Esophagus muscularis mucosa (tissue), 4 donors: ENCODE data around the gene HLCS. TPM values are rescaled to one million over a fixed set of nuclear protein-coding genes. Genes with fewer than 3 reads are reported as not detected.

Source experiments
- DNase-seq: peaks from one replicate; pipeline ENCODE4 v3.0.0-alpha.2; 2017; ENCODE audit errors: extremely low spot score
- H3K27ac ChIP-seq, 4 donors: fragments of 200-600 bp; sonication (generic); replicated peaks in 1 of 4; 1 replicate in 3 of 4; 2 replicates in 1 of 4; pipeline ENCODE4 v1.5.1; 2016 to 2019; ENCODE audit warnings: mild to moderate bottlenecking in 1 of 4
- H3K27me3 ChIP-seq, 4 donors: fragments of 200-600 bp; sonication (generic); one replicate each; pipeline versions ENCODE4 v1.5.1 to v1.6.0; 2016 to 2019
- H3K36me3 ChIP-seq, 4 donors: fragments of 200-600 bp; sonication (generic); one replicate each; pipeline ENCODE4 v1.5.1; 2016 to 2019
- H3K4me1 ChIP-seq, 4 donors: fragments of 200-600 bp; sonication (generic); one replicate each; pipeline ENCODE4 v1.5.1; 2016 to 2019
- H3K4me3 ChIP-seq, 4 donors: fragments of 200-600 bp; sonication (generic); 1 replicate in 2 of 4; 2 replicates in 2 of 4; pipeline ENCODE4 v1.5.1; 2016 to 2019; ENCODE audit warnings: mild to moderate bottlenecking in 4 of 4, moderate library complexity in 1 of 4
- H3K9me3 ChIP-seq, 4 donors: fragments of 200-600 bp; sonication (generic); 1 replicate in 3 of 4; 2 replicates in 1 of 4; pipeline ENCODE4 v1.5.1; 2016 to 2019
- EP300 ChIP-seq: sonication (generic); formaldehyde crosslinking; IDR thresholded peaks from one replicate; pipeline ENCODE4 v1.6.1; 2017; ENCODE audit warnings: antibody characterized with exemption
- POLR2A ChIP-seq: fragments of 450-650 bp; IDR thresholded peaks from one replicate; pipeline ENCODE4 v1.6.1; 2017; ENCODE audit warnings: antibody characterized with exemption, moderate library complexity, mild to moderate bottlenecking, low read depth
- POLR2AphosphoS5 ChIP-seq, 2 donors: sonication (generic); formaldehyde crosslinking; IDR thresholded peaks; one replicate each; pipeline ENCODE4 v1.6.1; 2017; ENCODE audit warnings: antibody characterized with exemption in 2 of 2
- WGBS: methylation state at CpG from one replicate; pipeline ENCODE4 v1.1.5; 2018; 5-methylcytosine and 5-hydroxymethylcytosine counted together
- intact Hi-C: fragments of 100-400 bp; cut with DNase I; formaldehyde crosslinking; loops from one replicate; pipeline ENCODE4 v1.15.1; 2023
- total RNA-seq, 4 donors: library from RNA; depleted of rRNA; stranded (reverse); fragments of >200 nt; gene quantifications; one replicate each; pipeline versions ENCODE4 v1.1.0 to v1.2.1, GENCODE V29; 2016
- TF ChIP-seq, protein P1 (sequence below), 3 experiments: fragments of 200-600 bp in 2 of 3; fragments of 450-650 bp in 1 of 3; sonication (generic) in 2 of 3; IDR thresholded peaks; one replicate each; pipeline ENCODE4 v1.5.1; 2017 to 2019; ENCODE audit warnings: antibody characterized with exemption in 3 of 3, mild to moderate bottlenecking in 2 of 3, moderate library complexity in 1 of 3

HLCS gene
- total RNA-seq, 4 donors from 2014 or later, result 15.9 to 25.3 (median 22.0) TPM

DNA sequence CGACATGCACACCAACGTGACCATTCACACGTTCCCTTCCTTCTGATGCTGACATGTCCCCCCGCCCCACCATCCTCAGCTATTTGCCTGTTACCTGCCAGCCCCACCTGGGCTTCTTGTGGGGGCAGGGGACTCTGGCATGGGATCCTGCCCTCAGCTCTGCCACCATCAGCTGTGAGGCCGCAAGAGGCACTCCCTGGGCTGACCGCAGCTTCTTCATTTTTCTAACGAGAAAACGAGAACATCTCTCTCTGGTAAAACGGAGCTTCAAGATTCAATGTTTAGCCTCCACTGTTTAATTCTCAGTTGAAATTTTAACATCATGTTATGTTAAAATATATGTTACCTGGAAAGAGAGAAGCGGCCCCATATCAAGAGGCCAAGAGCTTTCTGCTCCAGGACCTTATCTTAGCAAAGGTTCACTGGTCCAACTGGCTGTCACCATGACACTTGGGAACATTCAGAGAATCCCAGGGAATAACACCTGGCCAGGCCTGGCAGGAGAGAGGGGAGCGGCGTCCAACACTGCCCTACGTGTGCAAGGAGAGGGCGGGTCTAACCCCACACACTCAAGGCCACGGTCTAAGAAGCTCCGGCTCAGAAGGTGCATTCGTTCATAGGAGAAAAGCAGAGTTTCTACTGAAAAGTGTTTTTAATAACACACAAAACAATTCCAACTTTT is 51.3 kb downstream of the HLCS start:
- intact Hi-C loops, result no loop called here

DNA sequence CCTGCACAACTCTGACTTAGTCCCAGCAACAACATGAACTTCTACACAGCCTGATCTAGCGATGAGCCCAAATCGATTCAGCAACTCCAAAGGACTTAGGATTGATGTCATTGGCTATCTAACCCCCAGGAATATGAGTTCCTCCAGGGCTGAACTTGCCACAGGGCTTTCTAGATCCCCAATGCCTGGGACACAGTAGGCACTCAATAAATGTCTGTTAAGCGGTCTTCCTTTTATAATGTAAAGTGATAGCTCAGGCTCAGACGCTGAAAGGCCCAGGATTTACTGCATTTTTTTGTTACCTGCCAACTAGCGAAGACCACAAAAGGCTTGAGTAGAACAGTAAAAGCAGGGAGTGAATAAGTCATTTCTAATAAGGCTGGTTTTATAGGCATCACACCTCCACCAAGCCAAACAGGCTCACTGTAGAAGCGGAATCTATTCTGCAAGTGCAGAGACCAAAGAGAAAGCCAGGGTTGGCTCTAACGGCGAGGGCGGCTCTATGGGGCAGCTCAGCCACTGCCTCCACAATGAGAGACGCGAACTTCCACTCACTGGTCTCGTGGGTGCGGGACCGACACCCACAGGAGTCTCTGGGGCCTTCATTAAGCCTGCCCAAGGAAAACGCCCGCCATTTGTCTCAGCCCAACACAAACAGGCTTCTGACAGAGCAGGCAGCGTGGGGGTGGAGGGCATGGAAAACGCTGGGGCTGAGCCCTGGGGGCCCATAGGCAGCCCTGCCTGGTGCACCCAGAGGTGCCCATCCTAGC is 52.0 kb downstream of the HLCS start:
- TF ChIP-seq, protein P1, sequence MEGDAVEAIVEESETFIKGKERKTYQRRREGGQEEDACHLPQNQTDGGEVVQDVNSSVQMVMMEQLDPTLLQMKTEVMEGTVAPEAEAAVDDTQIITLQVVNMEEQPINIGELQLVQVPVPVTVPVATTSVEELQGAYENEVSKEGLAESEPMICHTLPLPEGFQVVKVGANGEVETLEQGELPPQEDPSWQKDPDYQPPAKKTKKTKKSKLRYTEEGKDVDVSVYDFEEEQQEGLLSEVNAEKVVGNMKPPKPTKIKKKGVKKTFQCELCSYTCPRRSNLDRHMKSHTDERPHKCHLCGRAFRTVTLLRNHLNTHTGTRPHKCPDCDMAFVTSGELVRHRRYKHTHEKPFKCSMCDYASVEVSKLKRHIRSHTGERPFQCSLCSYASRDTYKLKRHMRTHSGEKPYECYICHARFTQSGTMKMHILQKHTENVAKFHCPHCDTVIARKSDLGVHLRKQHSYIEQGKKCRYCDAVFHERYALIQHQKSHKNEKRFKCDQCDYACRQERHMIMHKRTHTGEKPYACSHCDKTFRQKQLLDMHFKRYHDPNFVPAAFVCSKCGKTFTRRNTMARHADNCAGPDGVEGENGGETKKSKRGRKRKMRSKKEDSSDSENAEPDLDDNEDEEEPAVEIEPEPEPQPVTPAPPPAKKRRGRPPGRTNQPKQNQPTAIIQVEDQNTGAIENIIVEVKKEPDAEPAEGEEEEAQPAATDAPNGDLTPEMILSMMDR (IDR thresholded peaks at IDR 0.05), result no peak
- no peak for TF ChIP-seq EP300
- H3K36me3 ChIP-seq, result peaks cover 0 to 4% (median 0%) of the 10 kb centered on the region in 4 donors
- 95% methylated on average over 11 of the region's 18 CpGs for WGBS
- H3K4me3 ChIP-seq, result no peak overlapping the region
- no peak overlapping the region for H3K27ac ChIP-seq
- DNase-seq, result no peak
- H3K4me1 ChIP-seq, result peaks cover 7 to 22% (median 18%) of the 10 kb centered on the region in 4 donors
- no peaks in the 10 kb centered on the region for H3K27me3 ChIP-seq
- intact Hi-C loops, result no loop called here
- H3K9me3 ChIP-seq, result no peaks in the 10 kb centered on the region

More for the DNA sequence above, 51.3 kb downstream of the HLCS start:
- TF ChIP-seq POLR2A (no peak), EP300 (no peak), POLR2AphosphoS5 (IDR thresholded peaks at IDR 0.05) (no peak)
- TF ChIP-seq, protein P1 (IDR thresholded peaks at IDR 0.05), result no peak
- Histone ChIP-seq H3K27me3 (no peaks in the 10 kb centered on the region), H3K9me3 (no peaks in the 10 kb centered on the region), H3K4me1 (peaks cover 7 to 22% (median 18%) of the 10 kb centered on the region in 4 donors), H3K4me3 (no peak overlapping the region), H3K36me3 (peaks cover 0 to 4% (median 0%) of the 10 kb centered on the region in 4 donors), H3K27ac (no peak overlapping the region)
- DNase-seq, result no peak
- 95% methylated on average over 17 of the region's 17 CpGs for WGBS

DNA sequence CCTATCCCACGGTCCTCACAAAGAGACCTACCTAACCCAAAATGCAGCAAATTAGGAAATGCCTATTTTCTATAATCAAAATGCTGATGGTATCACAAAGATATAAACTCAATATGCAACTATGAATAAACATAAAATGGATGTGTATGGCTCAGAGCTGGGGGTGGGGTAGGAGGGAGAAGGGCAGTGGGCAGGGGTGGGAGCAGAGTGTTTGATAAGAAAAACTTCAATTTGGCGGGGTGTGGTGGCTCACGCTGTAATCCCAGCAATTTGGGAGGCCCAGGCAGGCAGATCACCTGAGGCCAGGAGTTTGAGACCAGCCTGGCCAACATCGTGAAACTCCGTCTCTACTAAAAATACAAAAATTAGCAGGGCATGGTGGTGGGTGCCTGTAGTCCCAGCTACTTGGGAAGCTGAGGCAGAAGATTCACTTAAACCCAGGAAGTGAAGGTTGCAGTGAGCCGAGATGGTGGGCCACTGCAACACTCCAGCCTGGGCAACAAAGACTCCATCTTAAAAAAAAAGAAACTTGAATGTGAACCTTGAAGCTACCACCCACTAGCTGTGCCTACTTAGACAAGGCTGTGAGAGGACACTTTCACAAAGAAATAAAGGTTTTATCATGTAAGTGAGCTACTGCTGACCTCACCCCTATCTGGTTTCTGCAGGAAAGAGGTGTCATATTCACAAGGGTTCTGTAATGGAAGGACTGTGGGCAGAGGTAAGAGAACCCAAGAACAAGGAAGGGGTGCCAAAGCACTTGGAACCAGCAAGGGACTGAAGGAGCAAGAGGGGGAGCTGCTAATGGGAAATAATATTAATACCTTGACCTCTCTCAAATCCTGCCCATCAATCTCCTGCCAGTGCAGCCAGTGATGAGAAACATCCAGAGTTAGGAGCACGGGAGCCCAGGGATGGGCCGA is 53.0 kb downstream of the HLCS start:
- Histone ChIP-seq H3K36me3 (peaks cover 0 to 4% (median 0%) of the 10 kb centered on the region in 4 donors), H3K27ac (no peak overlapping the region), H3K27me3 (no peaks in the 10 kb centered on the region), H3K4me3 (no peak overlapping the region), H3K9me3 (no peaks in the 10 kb centered on the region), H3K4me1 (peaks cover 7 to 20% (median 15%) of the 10 kb centered on the region in 4 donors)
- DNase-seq, result no peak
- intact Hi-C loops, result no loop called here
- no peak for TF ChIP-seq POLR2AphosphoS5 (IDR thresholded peaks at IDR 0.05)
- TF ChIP-seq, protein P1 (IDR thresholded peaks at IDR 0.05), result no peak
- no peak for TF ChIP-seq POLR2A
- TF ChIP-seq EP300, result no peak
- WGBS, result 96% methylated on average over 8 of the region's 8 CpGs

DNA sequence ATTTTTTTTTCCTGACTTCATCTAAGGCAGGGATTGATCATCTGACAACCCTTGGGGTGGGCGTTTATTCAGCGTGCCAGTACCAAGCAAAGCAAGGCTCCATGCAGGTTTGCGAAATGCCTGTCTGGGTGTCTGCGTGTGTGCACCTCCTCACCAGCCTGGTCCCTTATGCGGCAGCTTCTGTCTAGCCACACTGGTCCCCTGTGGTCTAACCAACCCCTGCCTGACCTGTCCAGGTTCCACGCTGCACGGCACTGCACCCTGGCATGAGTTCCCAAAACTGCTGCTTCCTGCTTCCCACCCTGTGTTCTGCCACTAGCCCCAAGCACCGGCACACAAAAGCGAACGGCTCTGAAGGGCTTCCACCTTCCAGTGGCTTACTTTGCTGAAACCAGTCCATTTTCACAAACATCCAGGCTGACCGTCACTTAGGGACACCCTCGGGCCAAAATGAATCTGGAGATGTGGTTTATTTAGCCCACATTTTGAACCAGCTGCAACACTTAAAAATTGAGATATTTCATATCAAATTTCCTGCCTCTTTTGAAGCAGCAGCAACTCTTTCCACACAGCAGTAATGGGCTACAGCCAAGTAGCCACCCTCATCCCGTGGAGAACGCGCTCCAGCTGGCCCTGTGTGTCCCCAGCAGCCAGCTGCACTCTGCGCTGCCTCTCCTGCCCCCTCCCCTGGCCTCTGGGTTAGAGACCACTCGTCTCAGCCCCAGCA is 55.7 kb downstream of the HLCS start:
- WGBS, result 78% methylated on average over 17 of the region's 17 CpGs
- intact Hi-C loops, result no loop called here
- no peaks in the 10 kb centered on the region for H3K27me3 ChIP-seq

More for the DNA sequence above, 55.7 kb downstream of the HLCS start:
- Histone ChIP-seq H3K4me1 (peaks cover 0 to 3% (median 1%) of the 10 kb centered on the region in 4 donors), H3K36me3 (peaks cover 0 to 4% (median 0%) of the 10 kb centered on the region in 4 donors), H3K4me3 (no peak overlapping the region), H3K9me3 (no peaks in the 10 kb centered on the region), H3K27ac (no peak overlapping the region)
- DNase-seq, result no peak
- TF ChIP-seq, protein P1 (IDR thresholded peaks at IDR 0.05), result no peak
- no peak for TF ChIP-seq EP300
